Hepatocyte (in vitro differentiated cells): Measurements from ENCODE around the gene IKBKG. TPM values are rescaled to one million over a fixed set of nuclear protein-coding genes. Genes with fewer than 3 reads are reported as not detected.
"Not testable (repeated sequence)": the region's sequence is repeated elsewhere in the genome, so short reads cannot be mapped to it uniquely, and the experiment has no call there.

ENCODE experiments used
- DNase-seq: peaks from one replicate; pipeline ENCODE4 v3.0.0-alpha.2; 2016; ENCODE audit warnings: low spot score
- H2AFZ ChIP-seq: fragments of 200-600 bp; sonication (generic); 2 replicates; pipeline ENCODE4 v1.6.0; 2016; ENCODE audit warnings: antibody characterized with exemption, mild to moderate bottlenecking
- H3K27ac ChIP-seq: fragments of 200-600 bp; sonication (generic); 2 replicates; pipeline ENCODE4 v1.5.1; 2016; ENCODE audit warnings: mild to moderate bottlenecking
- H3K27me3 ChIP-seq: fragments of 200-600 bp; sonication (generic); 2 replicates; pipeline ENCODE4 v1.6.1; 2016
- H3K36me3 ChIP-seq: fragments of 200-600 bp; sonication (generic); replicated peaks from 2 replicates; pipeline ENCODE4 v1.5.1; 2016; ENCODE audit warnings: low read depth; ENCODE audit not compliant: insufficient read depth
- H3K4me1 ChIP-seq: fragments of 200-600 bp; sonication (generic); 2 replicates; pipeline ENCODE4 v1.5.1; 2016; ENCODE audit warnings: mild to moderate bottlenecking, moderate library complexity; ENCODE audit not compliant: insufficient read depth
- H3K4me2 ChIP-seq: fragments of 200-600 bp; sonication (generic); 2 replicates; pipeline ENCODE4 v1.6.0; 2016
- H3K4me3 ChIP-seq: fragments of 200-600 bp; sonication (generic); 2 replicates; pipeline ENCODE4 v1.5.1; 2016; ENCODE audit warnings: mild to moderate bottlenecking
- H3K79me2 ChIP-seq: fragments of 200-600 bp; sonication (generic); 2 replicates; pipeline ENCODE4 v1.6.0; 2017; ENCODE audit warnings: mild to moderate bottlenecking
- H3K9me2 ChIP-seq: fragments of 200-600 bp; sonication (generic); replicated peaks from 2 replicates; pipeline ENCODE4 v1.6.0; 2017; ENCODE audit warnings: mild to moderate bottlenecking; ENCODE audit not compliant: insufficient read depth
- H3K9me3 ChIP-seq: fragments of 200-600 bp; sonication (generic); 2 replicates; pipeline ENCODE4 v1.5.1; 2016; ENCODE audit warnings: low read depth, mild to moderate bottlenecking
- H4K20me1 ChIP-seq: fragments of 200-600 bp; sonication (generic); 2 replicates; pipeline ENCODE4 v1.6.0; 2016; ENCODE audit warnings: mild to moderate bottlenecking; ENCODE audit not compliant: insufficient read depth, poor library complexity, severe bottlenecking
- WGBS: methylation state at CpG from one replicate; pipeline ENCODE4 v1.1.6; 2016; ENCODE audit warnings: low lambda C conversion rate; ENCODE audit errors: missing lambda C conversion rate; 5-methylcytosine and 5-hydroxymethylcytosine counted together
- polyA plus RNA-seq: library from polyadenylated mRNA; unstranded; fragments of >200 nt; fragmentation: Nextera tagmentation; extraction: Ambion mirVana; gene quantifications from 2 replicates; pipeline ENCODE4 v1.2.1, GENCODE V29; 2016
- total RNA-seq: library from RNA; depleted of rRNA; stranded (reverse); fragments of >200 nt; gene quantifications from 2 replicates; pipeline ENCODE4 v1.2.3, GENCODE V29; 2014

IKBKG gene
- total and polyA plus RNA-seq, 2 experiments from 2014 or later, result 19.7 to 30.7 TPM

DNA sequence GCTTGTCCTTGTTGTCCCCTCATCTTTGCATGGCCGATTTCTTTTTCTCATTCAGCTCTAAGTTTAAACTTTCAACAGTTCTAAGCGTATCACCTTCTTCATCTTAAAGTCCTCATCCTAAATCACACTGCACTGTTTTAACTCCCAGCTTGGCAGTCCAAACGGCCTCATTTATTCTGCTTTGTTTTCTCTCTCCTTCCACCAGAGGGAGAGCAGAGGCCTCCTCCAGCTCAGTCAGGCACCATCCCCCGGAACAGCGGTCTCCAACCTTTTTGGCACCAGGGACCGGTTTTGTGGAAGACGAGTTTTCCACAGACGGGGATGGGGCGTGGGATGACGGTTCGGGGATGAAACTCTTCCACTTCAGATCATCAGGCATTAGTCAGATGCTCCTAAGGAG lies 22.9 kb downstream of the IKBKG start:
- WGBS, result no CpG with 5 or more reads among the region's 11 CpGs

GRCh38 chrX:154573061-154573460 lies 25.6 kb downstream of the IKBKG start:
- no CpG with 5 or more reads among the region's 10 CpGs for whole genome bisulfite sequencing
- not testable (repeated sequence) for H4K20me1 ChIP-seq, H3K36me3 ChIP-seq, H3K27ac ChIP-seq, H3K4me2 ChIP-seq, H3K4me3 ChIP-seq, H3K27me3 ChIP-seq, H3K79me2 ChIP-seq, H2AFZ ChIP-seq, H3K9me2 ChIP-seq, H3K9me3 ChIP-seq, H3K4me1 ChIP-seq, DNase-seq

More for the DNA sequence above, 22.9 kb downstream of the IKBKG start:
- not testable (repeated sequence) for H3K4me2 ChIP-seq, H4K20me1 ChIP-seq, DNase-seq, H3K4me3 ChIP-seq, H3K36me3 ChIP-seq, H3K27me3 ChIP-seq, H3K79me2 ChIP-seq, H2AFZ ChIP-seq, H3K9me3 ChIP-seq, H3K4me1 ChIP-seq, H3K27ac ChIP-seq, H3K9me2 ChIP-seq

DNA sequence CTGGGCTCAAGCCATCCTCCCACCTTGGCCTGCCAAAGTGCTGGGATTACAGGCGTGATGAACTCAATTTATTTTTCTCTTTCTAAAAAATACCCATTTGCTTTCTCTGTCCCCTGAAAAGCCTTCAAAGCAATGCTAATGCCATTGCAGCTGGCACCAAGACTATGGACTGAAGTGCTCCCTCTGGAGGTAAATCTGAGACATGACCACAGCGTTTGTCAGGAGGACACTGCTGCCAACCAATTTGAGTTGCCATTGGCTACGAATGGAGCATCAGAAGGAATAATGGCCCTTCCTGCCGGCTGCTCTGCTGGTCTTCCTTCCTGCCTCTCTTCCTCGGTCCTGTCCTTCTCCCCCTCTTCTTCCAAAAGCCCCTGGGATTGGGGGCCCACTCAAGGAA lies 27.7 kb downstream of the IKBKG start:
- not testable (repeated sequence) for H3K27me3 ChIP-seq, H3K27ac ChIP-seq, H3K4me2 ChIP-seq, H3K9me3 ChIP-seq, H4K20me1 ChIP-seq, H3K4me3 ChIP-seq, H3K9me2 ChIP-seq, H3K36me3 ChIP-seq, H3K4me1 ChIP-seq, H2AFZ ChIP-seq, H3K79me2 ChIP-seq, DNase-seq
- no CpG with 5 or more reads among the region's 5 CpGs for WGBS

DNA sequence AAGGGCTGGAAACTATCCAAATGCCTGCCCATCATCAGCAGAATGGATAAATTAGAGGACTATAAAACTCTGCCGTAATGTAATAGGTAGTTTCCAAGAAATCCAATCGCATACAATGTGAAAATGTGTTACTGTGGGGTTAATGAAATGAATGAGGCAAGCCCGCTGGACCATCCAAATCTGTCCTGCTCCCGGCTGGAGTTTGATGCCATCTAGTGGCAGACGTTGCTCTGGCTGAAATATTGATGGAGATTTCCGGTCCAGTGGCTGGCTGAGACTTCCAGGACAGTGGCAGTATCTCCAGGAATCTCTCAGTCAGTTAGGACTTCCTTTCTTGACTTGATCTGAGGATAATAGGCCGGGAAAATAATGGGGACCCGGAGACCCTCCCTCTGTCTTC lies 35.6 kb downstream of the IKBKG start:
- H2AFZ ChIP-seq, H3K4me3 ChIP-seq, H3K27me3 ChIP-seq, H3K4me1 ChIP-seq, H3K36me3 ChIP-seq, H4K20me1 ChIP-seq, H3K27ac ChIP-seq, H3K9me2 ChIP-seq, H3K9me3 ChIP-seq, DNase-seq, H3K4me2 ChIP-seq, H3K79me2 ChIP-seq: not testable (repeated sequence)
- WGBS, result no CpG with 5 or more reads among the region's 8 CpGs

DNA sequence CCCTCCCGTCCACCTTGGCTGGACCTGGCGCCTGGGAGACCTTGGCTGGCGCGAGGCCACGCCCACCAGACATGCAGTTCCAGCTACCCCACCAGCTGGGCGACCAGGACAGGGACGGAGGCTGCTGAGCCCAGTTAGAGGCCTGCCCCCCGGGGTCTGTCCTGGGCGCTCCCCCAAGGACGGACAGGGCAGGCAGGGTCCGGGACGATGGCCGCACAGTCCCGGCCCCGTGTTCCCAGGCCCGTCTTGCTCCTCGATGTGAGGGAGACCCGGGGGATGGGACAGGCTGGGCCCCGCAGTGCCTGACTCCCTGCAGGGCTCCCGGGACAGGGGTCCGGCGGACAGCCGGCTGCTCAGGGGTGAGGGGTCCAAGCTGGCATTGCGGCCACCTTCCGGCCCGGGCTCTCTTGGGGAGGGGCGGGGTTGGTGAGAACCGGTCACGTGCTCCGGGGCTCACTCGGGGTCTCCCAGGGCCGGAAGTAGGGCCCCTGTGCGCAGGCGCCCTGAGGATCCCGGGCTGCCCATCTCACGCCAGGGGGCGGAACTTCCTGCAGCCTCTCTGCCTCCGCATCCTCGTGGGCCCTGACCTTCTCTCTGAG lies 37.3 kb downstream of the IKBKG start, which contains the start of gene CTAG1A:
CTAG1A (plus strand) TSS at position 549 of the 599 bp plus-strand sequence. CDS start 74 bp downstream, outside the sequence.
- no CpG with 5 or more reads among the region's 39 CpGs for WGBS
- H3K27ac ChIP-seq, DNase-seq: not testable (repeated sequence)

DNA sequence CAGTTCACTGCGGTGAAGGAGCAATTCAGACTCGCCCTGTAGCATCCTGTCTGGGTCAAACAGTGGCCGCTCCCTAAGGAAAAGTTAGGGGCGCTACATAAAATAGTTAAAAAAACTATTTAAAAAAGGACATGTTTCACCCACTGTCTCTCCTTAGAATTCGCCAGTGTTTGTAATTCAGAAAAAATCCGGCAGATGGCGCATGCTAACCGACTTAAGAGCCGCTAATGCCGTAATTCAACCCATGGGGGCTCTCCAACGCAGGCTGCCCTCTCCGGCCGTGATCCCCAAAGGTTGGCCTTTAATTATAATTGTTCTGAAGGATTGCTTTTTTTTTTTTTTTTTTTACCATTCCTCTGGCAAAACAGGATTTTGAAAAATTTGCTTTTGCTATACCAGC lies 43.0 kb downstream of the IKBKG start:
- H2AFZ ChIP-seq, H3K79me2 ChIP-seq, H3K4me1 ChIP-seq, H3K36me3 ChIP-seq, H3K27me3 ChIP-seq, H4K20me1 ChIP-seq, H3K4me3 ChIP-seq, H3K4me2 ChIP-seq, DNase-seq, H3K9me3 ChIP-seq, H3K27ac ChIP-seq, H3K9me2 ChIP-seq: not testable (repeated sequence)
- no CpG with 5 or more reads among the region's 13 CpGs for WGBS

More for the DNA sequence above, 37.3 kb downstream of the IKBKG start, which contains the start of gene CTAG1A:
- H4K20me1 ChIP-seq, H3K4me1 ChIP-seq, H3K79me2 ChIP-seq, H3K9me2 ChIP-seq, H3K4me3 ChIP-seq, H3K4me2 ChIP-seq, H3K27me3 ChIP-seq, H3K36me3 ChIP-seq, H2AFZ ChIP-seq, H3K9me3 ChIP-seq: not testable (repeated sequence)
